HG02678 (cell line): Measurements from ENCODE around the gene TMC4.

Experiments
- ATAC-seq: cut with Tn5 transposase; IDR thresholded peaks from one replicate; pipeline ENCODE4 v1.9.1; 2021; ENCODE audit warnings: mild to moderate bottlenecking, moderate library complexity; ENCODE audit not compliant: unreplicated experiment

Gene TMC4

GRCh38 chr19:54136086-54136863 is 36.7 kb downstream of the TMC4 start:
- ATAC-seq, result no peak

GRCh38 chr19:54133957-54134590 is 38.9 kb downstream of the TMC4 start:
- ATAC-seq, result no peak

GRCh38 chr19:54133312-54133956 is 39.5 kb downstream of the TMC4 start:
- ATAC-seq, result no peak

GRCh38 chr19:54129617-54129996 is 43.4 kb downstream of the TMC4 start:
- ATAC-seq, result no peak

- ATAC-seq, result no peak
Measured at GRCh38 chr19:54128796-54129616, 44.0 kb downstream of the TMC4 start.

GRCh38 chr19:54128441-54128725 is 44.6 kb downstream of the TMC4 start:
- no peak for ATAC-seq

GRCh38 chr19:54127688-54128440 is 45.1 kb downstream of the TMC4 start:
- ATAC-seq, result no peak

GRCh38 chr19:54125713-54126112 is 47.2 kb downstream of the TMC4 start:
- no peak for ATAC-seq

GRCh38 chr19:54124393-54124792 is 48.6 kb downstream of the TMC4 start:
- no peak for ATAC-seq

GRCh38 chr19:54123682-54124081 is 49.3 kb downstream of the TMC4 start:
- ATAC-seq, result no peak

- ATAC-seq, result no peak
Measured at GRCh38 chr19:54121259-54121658, 51.7 kb downstream of the TMC4 start.

GRCh38 chr19:54115109-54116063 is 57.6 kb downstream of the TMC4 start, which contains the start of the genes PRPF31 and TFPT:
TSS of gene PRPF31 (plus strand) at chr19:54115754. CDS start at chr19:54118279, 2,525 bp downstream.
TSS of gene TFPT (minus strand) at chr19:54115657. CDS start at chr19:54115269, 388 bp downstream.
- peak; percentile 85 for ATAC-seq

GRCh38 chr19:54114340-54115108 is 58.4 kb downstream of the TMC4 start:
- no peak for ATAC-seq
